ENCODE results near the gene IQCN. TPM values are rescaled to one million over a fixed set of nuclear protein-coding genes. Genes with fewer than 3 reads are reported as not detected.

The IQCN gene
- total and polyA plus RNA-seq, 4 donors, result 0.19 to 2.4 (median 0.53) TPM

- TF ChIP-seq EGR1 (IDR thresholded peaks at IDR 0.05; ENCODE audit: low read depth in 2 of 2) (no peak), YY1 (IDR thresholded peaks at IDR 0.05) (no peak), ZBTB33 (IDR thresholded peaks at IDR 0.05) (no peak), TAF1 (conservative IDR thresholded peaks at IDR 0.05) (no peak), NR2F2 (IDR thresholded peaks at IDR 0.05) (no peak), MAX (IDR thresholded peaks at IDR 0.05) (no peak), JUND (IDR thresholded peaks at IDR 0.05) (no peak), REST (IDR thresholded peaks at IDR 0.05) (no peak), ATF3 (IDR thresholded peaks at IDR 0.05) (no peak), RAD21 (IDR thresholded peaks at IDR 0.05) (no peak), FOXA2 (IDR thresholded peaks at IDR 0.05) (no peak), HNF4A (conservative IDR thresholded peaks at IDR 0.05) (no peak), HNF4G (IDR thresholded peaks at IDR 0.05) (no peak), GABPA (IDR thresholded peaks at IDR 0.05 in 1 of 2, conservative IDR thresholded peaks at IDR 0.05 in 1 of 2) (no peak), SP1 (IDR thresholded peaks at IDR 0.05) (no peak), FOXA1 (IDR thresholded peaks at IDR 0.05) (no peak)
- H3K9me3 ChIP-seq (ENCODE audit: control insufficient read depth in 4 of 4, low read length in 3 of 4), result no peaks in the 10 kb centered on the region
- peak overlapping the region; percentile 100 for H3K27ac ChIP-seq (ENCODE audit: low read depth in 1 of 2, low read length in 2 of 2)
- peaks cover 0 to 4% (median 1%) of the 10 kb centered on the region in 4 donors for H3K36me3 ChIP-seq (ENCODE audit: control insufficient read depth in 4 of 4, insufficient read depth in 3 of 4, low read depth in 1 of 4, low read length in 3 of 4)
- under 1% methylated on average over 5 of the region's 5 CpGs for WGBS
- peak overlapping the region; percentile 78 to 90 (median 84) for H3K4me3 ChIP-seq (ENCODE audit: low read depth in 1 of 3, low read length in 3 of 3)
- no peaks in the 10 kb centered on the region for H3K27me3 ChIP-seq (ENCODE audit: control insufficient read depth in 4 of 4, insufficient read depth in 4 of 4, low read length in 3 of 4)
- H3K9ac ChIP-seq (ENCODE audit: low read depth in 1 of 2, low read length in 2 of 2), result peak overlapping the region; percentile 97 to 100
- DNase-seq (ENCODE audit: low spot score), result no peak
- peaks cover 9 to 48% (median 40%) of the 10 kb centered on the region in 4 donors for H3K4me1 ChIP-seq (ENCODE audit: control insufficient read depth in 4 of 4, insufficient read depth in 4 of 4, low read length in 3 of 4)
Observed at GRCh38 chr19:18279266-18279515, 4.9 kb upstream of the IQCN start.

GRCh38 chr19:18278521-18279265 is 4.4 kb upstream of the IQCN start:
- Histone ChIP-seq H3K9ac (ENCODE audit: low read depth in 1 of 2, low read length in 2 of 2) (peak overlapping the region; percentile 97 to 100), H3K4me3 (ENCODE audit: low read depth in 1 of 3, low read length in 3 of 3) (peak overlapping the region; percentile 78 to 90 (median 84)), H3K9me3 (ENCODE audit: control insufficient read depth in 4 of 4, low read length in 3 of 4) (no peaks in the 10 kb centered on the region), H3K36me3 (ENCODE audit: control insufficient read depth in 4 of 4, insufficient read depth in 3 of 4, low read depth in 1 of 4, low read length in 3 of 4) (peaks cover 0 to 4% (median 1%) of the 10 kb centered on the region in 4 donors), H3K4me1 (ENCODE audit: control insufficient read depth in 4 of 4, insufficient read depth in 4 of 4, low read length in 3 of 4) (peaks cover 9 to 48% (median 40%) of the 10 kb centered on the region in 4 donors), H3K27me3 (ENCODE audit: control insufficient read depth in 4 of 4, insufficient read depth in 4 of 4, low read length in 3 of 4) (no peaks in the 10 kb centered on the region), H3K27ac (ENCODE audit: low read depth in 1 of 2, low read length in 2 of 2) (peak overlapping the region; percentile 100)
- 71% methylated on average over 10 of the region's 10 CpGs for WGBS
- DNase-seq (ENCODE audit: low spot score), result no peak
- no peak for TF ChIP-seq CTCF (IDR thresholded peaks at IDR 0.05; ENCODE audit: low read depth, low read length, missing input control)
- no peak for TF ChIP-seq GABPA (IDR thresholded peaks at IDR 0.05 in 1 of 2, conservative IDR thresholded peaks at IDR 0.05 in 1 of 2)
- no peak for TF ChIP-seq EGR1 (IDR thresholded peaks at IDR 0.05; ENCODE audit: low read depth in 2 of 2)
- TF ChIP-seq NR2F2 (IDR thresholded peaks at IDR 0.05), result no peak
- no peak for TF ChIP-seq JUND (IDR thresholded peaks at IDR 0.05)
- TF ChIP-seq MAX (IDR thresholded peaks at IDR 0.05), result no peak
- no peak for TF ChIP-seq RXRA (IDR thresholded peaks at IDR 0.05)
- peak; percentile 10 for TF ChIP-seq HNF4G (IDR thresholded peaks at IDR 0.05)
- TF ChIP-seq YY1 (IDR thresholded peaks at IDR 0.05), result no peak
- TF ChIP-seq SP1 (IDR thresholded peaks at IDR 0.05), result no peak
- TF ChIP-seq ATF3 (IDR thresholded peaks at IDR 0.05), result no peak
- no peak for TF ChIP-seq FOXA1 (IDR thresholded peaks at IDR 0.05)
- TF ChIP-seq RAD21 (IDR thresholded peaks at IDR 0.05), result peak in 1 of 2 donors; percentile 38
- TF ChIP-seq FOXA2 (IDR thresholded peaks at IDR 0.05), result no peak
- TF ChIP-seq HNF4A (conservative IDR thresholded peaks at IDR 0.05), result peak in 1 of 2 donors; percentile 19
- TF ChIP-seq ZBTB33 (IDR thresholded peaks at IDR 0.05), result no peak
